ENCODE measurements around the gene FGF14.
A peak's percentile ranks its signal among the peaks of the same experiment; 100 is the strongest.

Gene FGF14

GRCh38 chr13:102176846-102177245 is 225.0 kb downstream of the FGF14 start:
- Histone ChIP-seq H2BK15ac (replicated peaks; ENCODE audit: low read depth) (no peak overlapping the region), H3K23ac (ENCODE audit: low read length) (no peak overlapping the region), H2BK120ac (ENCODE audit: low read depth, low read length) (no peak overlapping the region), H3K79me2 (ENCODE audit: control insufficient read depth, insufficient read depth, low read length) (no peaks in the 10 kb centered on the region), H3K18ac (ENCODE audit: low read length) (no peak overlapping the region), H4K8ac (ENCODE audit: low read depth, low read length) (no peak overlapping the region), H2BK5ac (ENCODE audit: low read length) (no peak overlapping the region), H4K5ac (ENCODE audit: low read length) (no peak overlapping the region), H3K79me1 (ENCODE audit: low read length) (no peaks in the 10 kb centered on the region), H3K4me3 (ENCODE audit: low read length) (no peak overlapping the region), H3K4ac (ENCODE audit: low read depth, low read length) (no peak overlapping the region), H3K36me3 (ENCODE audit: control insufficient read depth, insufficient read depth, low read length) (no peaks in the 10 kb centered on the region), H3K56ac (ENCODE audit: low read length) (no peak overlapping the region), H3K27ac (ENCODE audit: low read depth, low read length) (no peak overlapping the region), H2AK5ac (ENCODE audit: low read length) (no peak overlapping the region), H3K4me1 (ENCODE audit: control insufficient read depth, low read depth, low read length) (no peaks in the 10 kb centered on the region), H3K4me2 (ENCODE audit: low read length) (no peak overlapping the region), H3K9ac (ENCODE audit: low read length) (no peak overlapping the region), H3K27me3 (ENCODE audit: insufficient read depth, low read length, poor library complexity) (no peaks in the 10 kb centered on the region)
- DNase-seq = no peak
- WGBS (ENCODE audit: extremely low coverage, insufficient coverage, low lambda C conversion rate) = no CpG with 5 or more reads among the region's 4 CpGs

DNA sequence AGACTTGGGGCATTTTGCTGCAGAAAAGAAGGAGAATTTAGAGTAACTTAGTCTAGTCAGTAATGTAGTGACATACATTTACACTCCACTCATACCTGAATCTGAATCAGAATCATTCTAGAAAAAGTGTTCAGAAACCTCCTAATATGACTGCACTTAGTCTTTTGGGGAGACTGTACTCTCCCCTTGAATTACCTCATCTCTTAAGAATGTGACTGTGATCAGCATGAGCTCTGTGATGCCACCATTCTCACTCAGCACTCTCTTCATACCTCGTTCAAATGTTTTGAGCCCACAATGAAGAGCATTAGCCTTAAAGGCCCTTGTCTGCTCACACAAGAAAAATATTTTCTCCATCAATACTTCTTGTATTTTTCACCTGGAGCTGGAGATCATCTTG is 229.4 kb downstream of the FGF14 start:
- H3K27ac ChIP-seq (ENCODE audit: low read depth, low read length) = no peak overlapping the region
- no peaks in the 10 kb centered on the region for H3K27me3 ChIP-seq (ENCODE audit: insufficient read depth, low read length, poor library complexity)
- H2BK5ac ChIP-seq (ENCODE audit: low read length) = no peak overlapping the region
- H3K79me1 ChIP-seq (ENCODE audit: low read length) = no peaks in the 10 kb centered on the region
- H3K18ac ChIP-seq (ENCODE audit: low read length) = no peak overlapping the region
- H3K4me2 ChIP-seq (ENCODE audit: low read length) = no peak overlapping the region
- H3K36me3 ChIP-seq (ENCODE audit: control insufficient read depth, insufficient read depth, low read length) = no peaks in the 10 kb centered on the region
- H4K5ac ChIP-seq (ENCODE audit: low read length) = no peak overlapping the region
- H4K8ac ChIP-seq (ENCODE audit: low read depth, low read length) = no peak overlapping the region
- no peak overlapping the region for H2BK15ac ChIP-seq (replicated peaks; ENCODE audit: low read depth)
- H2AK5ac ChIP-seq (ENCODE audit: low read length) = no peak overlapping the region
- H3K4me3 ChIP-seq (ENCODE audit: low read length) = no peak overlapping the region
- DNase-seq = peak; percentile 41
- no peak overlapping the region for H3K4ac ChIP-seq (ENCODE audit: low read depth, low read length)
- H3K23ac ChIP-seq (ENCODE audit: low read length) = no peak overlapping the region
- no peak overlapping the region for H3K56ac ChIP-seq (ENCODE audit: low read length)
- H3K4me1 ChIP-seq (ENCODE audit: control insufficient read depth, low read depth, low read length) = no peaks in the 10 kb centered on the region
- no peaks in the 10 kb centered on the region for H3K79me2 ChIP-seq (ENCODE audit: control insufficient read depth, insufficient read depth, low read length)
- no peak overlapping the region for H2BK120ac ChIP-seq (ENCODE audit: low read depth, low read length)
- no peak overlapping the region for H3K9ac ChIP-seq (ENCODE audit: low read length)
- WGBS (ENCODE audit: extremely low coverage, insufficient coverage, low lambda C conversion rate) = no CpG with 5 or more reads among the region's 1 CpG

DNA sequence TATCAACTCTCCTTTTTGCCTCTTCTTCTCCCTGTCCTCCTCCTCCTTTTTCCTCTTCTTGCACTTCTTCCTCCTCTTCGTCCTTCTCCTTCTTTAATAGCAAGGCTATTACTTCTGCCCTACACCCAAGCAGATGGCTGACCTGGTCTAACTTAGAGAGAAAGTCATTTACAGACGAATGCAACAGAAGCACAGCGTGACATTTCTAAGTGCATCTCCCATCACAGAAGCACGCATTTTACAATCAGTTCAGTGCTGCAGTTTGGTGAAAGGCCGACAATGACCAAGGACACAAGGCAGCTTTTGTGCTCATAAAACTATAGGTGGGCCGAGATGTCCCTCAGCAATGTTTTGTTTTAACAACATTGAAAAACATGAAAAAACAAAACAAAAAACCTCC is 231.5 kb downstream of the FGF14 start:
- WGBS (ENCODE audit: extremely low coverage, insufficient coverage, low lambda C conversion rate) = no CpG with 5 or more reads among the region's 6 CpGs
- H3K79me2 ChIP-seq (ENCODE audit: control insufficient read depth, insufficient read depth, low read length) = no peaks in the 10 kb centered on the region

GRCh38 chr13:102169471-102170015 is 232.3 kb downstream of the FGF14 start:
- Histone ChIP-seq H3K18ac (ENCODE audit: low read length) (no peak overlapping the region), H4K5ac (ENCODE audit: low read length) (no peak overlapping the region), H2BK120ac (ENCODE audit: low read depth, low read length) (no peak overlapping the region), H3K23ac (ENCODE audit: low read length) (no peak overlapping the region), H3K4me2 (ENCODE audit: low read length) (no peak overlapping the region), H3K27me3 (ENCODE audit: insufficient read depth, low read length, poor library complexity) (no peaks in the 10 kb centered on the region), H3K56ac (ENCODE audit: low read length) (no peak overlapping the region), H3K4ac (ENCODE audit: low read depth, low read length) (no peak overlapping the region), H2BK15ac (replicated peaks; ENCODE audit: low read depth) (no peak overlapping the region), H3K9ac (ENCODE audit: low read length) (no peak overlapping the region), H2AK5ac (ENCODE audit: low read length) (no peak overlapping the region), H3K4me3 (ENCODE audit: low read length) (no peak overlapping the region), H3K36me3 (ENCODE audit: control insufficient read depth, insufficient read depth, low read length) (no peaks in the 10 kb centered on the region), H3K79me2 (ENCODE audit: control insufficient read depth, insufficient read depth, low read length) (no peaks in the 10 kb centered on the region), H3K79me1 (ENCODE audit: low read length) (no peaks in the 10 kb centered on the region), H3K27ac (ENCODE audit: low read depth, low read length) (no peak overlapping the region), H2BK5ac (ENCODE audit: low read length) (no peak overlapping the region), H3K4me1 (ENCODE audit: control insufficient read depth, low read depth, low read length) (no peaks in the 10 kb centered on the region), H4K8ac (ENCODE audit: low read depth, low read length) (no peak overlapping the region)
- DNase-seq = no peak
- no CpG with 5 or more reads among the region's 2 CpGs for WGBS (ENCODE audit: extremely low coverage, insufficient coverage, low lambda C conversion rate)

More for the DNA sequence above, 231.5 kb downstream of the FGF14 start:
- Histone ChIP-seq H2BK120ac (ENCODE audit: low read depth, low read length) (no peak overlapping the region), H3K4me3 (ENCODE audit: low read length) (no peak overlapping the region), H3K4ac (ENCODE audit: low read depth, low read length) (no peak overlapping the region), H3K4me1 (ENCODE audit: control insufficient read depth, low read depth, low read length) (no peaks in the 10 kb centered on the region), H4K8ac (ENCODE audit: low read depth, low read length) (no peak overlapping the region), H3K36me3 (ENCODE audit: control insufficient read depth, insufficient read depth, low read length) (no peaks in the 10 kb centered on the region), H3K4me2 (ENCODE audit: low read length) (no peak overlapping the region), H2BK5ac (ENCODE audit: low read length) (no peak overlapping the region), H3K9ac (ENCODE audit: low read length) (no peak overlapping the region), H3K27ac (ENCODE audit: low read depth, low read length) (no peak overlapping the region), H3K56ac (ENCODE audit: low read length) (no peak overlapping the region), H3K79me1 (ENCODE audit: low read length) (no peaks in the 10 kb centered on the region), H3K18ac (ENCODE audit: low read length) (no peak overlapping the region), H3K27me3 (ENCODE audit: insufficient read depth, low read length, poor library complexity) (no peaks in the 10 kb centered on the region), H2AK5ac (ENCODE audit: low read length) (no peak overlapping the region), H3K23ac (ENCODE audit: low read length) (no peak overlapping the region), H2BK15ac (replicated peaks; ENCODE audit: low read depth) (no peak overlapping the region), H4K5ac (ENCODE audit: low read length) (no peak overlapping the region)
- DNase-seq = no peak

DNA sequence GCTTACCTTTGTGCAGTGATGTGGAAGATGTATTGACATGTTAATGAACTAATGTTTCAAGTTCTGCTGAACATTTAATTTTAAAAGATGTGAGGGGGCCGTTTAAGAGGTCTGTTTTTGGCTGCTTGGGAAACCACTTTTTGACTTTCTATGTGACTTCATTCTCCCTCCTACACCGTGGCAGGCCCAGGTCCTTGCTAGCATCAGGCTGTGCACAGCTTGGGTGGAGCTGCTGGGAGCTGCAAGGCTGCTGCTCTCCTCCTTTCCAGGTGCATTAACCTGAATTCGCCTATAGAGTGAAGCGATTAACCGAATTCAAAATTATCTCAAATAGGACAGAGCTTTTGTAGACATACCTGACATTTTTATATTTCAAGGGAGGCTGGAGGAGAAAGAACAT is 249.1 kb downstream of the FGF14 start:
- Histone ChIP-seq H2BK15ac (replicated peaks; ENCODE audit: low read depth) (no peak overlapping the region), H3K79me2 (ENCODE audit: control insufficient read depth, insufficient read depth, low read length) (no peaks in the 10 kb centered on the region), H3K4me2 (ENCODE audit: low read length) (no peak overlapping the region), H3K27me3 (ENCODE audit: insufficient read depth, low read length, poor library complexity) (no peaks in the 10 kb centered on the region), H3K56ac (ENCODE audit: low read length) (no peak overlapping the region), H2BK5ac (ENCODE audit: low read length) (no peak overlapping the region), H3K27ac (ENCODE audit: low read depth, low read length) (no peak overlapping the region), H3K4me3 (ENCODE audit: low read length) (no peak overlapping the region), H3K9ac (ENCODE audit: low read length) (no peak overlapping the region), H3K36me3 (ENCODE audit: control insufficient read depth, insufficient read depth, low read length) (no peaks in the 10 kb centered on the region), H4K5ac (ENCODE audit: low read length) (no peak overlapping the region), H3K79me1 (ENCODE audit: low read length) (no peaks in the 10 kb centered on the region), H3K23ac (ENCODE audit: low read length) (no peak overlapping the region), H2BK120ac (ENCODE audit: low read depth, low read length) (no peak overlapping the region), H2AK5ac (ENCODE audit: low read length) (no peak overlapping the region), H3K4me1 (ENCODE audit: control insufficient read depth, low read depth, low read length) (no peaks in the 10 kb centered on the region), H3K18ac (ENCODE audit: low read length) (no peak overlapping the region), H3K4ac (ENCODE audit: low read depth, low read length) (no peak overlapping the region), H4K8ac (ENCODE audit: low read depth, low read length) (no peak overlapping the region)
- whole genome bisulfite sequencing (ENCODE audit: extremely low coverage, insufficient coverage, low lambda C conversion rate) = no CpG with 5 or more reads among the region's 5 CpGs
- DNase-seq = no peak

GRCh38 chr13:102147353-102147752 is 254.5 kb downstream of the FGF14 start:
- Histone ChIP-seq H2BK5ac (ENCODE audit: low read length) (no peak overlapping the region), H3K4me1 (ENCODE audit: control insufficient read depth, low read depth, low read length) (no peaks in the 10 kb centered on the region), H3K27me3 (ENCODE audit: insufficient read depth, low read length, poor library complexity) (no peaks in the 10 kb centered on the region), H3K79me1 (ENCODE audit: low read length) (no peaks in the 10 kb centered on the region), H2BK15ac (replicated peaks; ENCODE audit: low read depth) (no peak overlapping the region), H3K56ac (ENCODE audit: low read length) (no peak overlapping the region), H3K4ac (ENCODE audit: low read depth, low read length) (no peak overlapping the region), H3K4me3 (ENCODE audit: low read length) (no peak overlapping the region), H3K4me2 (ENCODE audit: low read length) (no peak overlapping the region), H4K8ac (ENCODE audit: low read depth, low read length) (no peak overlapping the region), H3K27ac (ENCODE audit: low read depth, low read length) (no peak overlapping the region), H3K79me2 (ENCODE audit: control insufficient read depth, insufficient read depth, low read length) (no peaks in the 10 kb centered on the region), H3K9ac (ENCODE audit: low read length) (no peak overlapping the region), H3K36me3 (ENCODE audit: control insufficient read depth, insufficient read depth, low read length) (no peaks in the 10 kb centered on the region), H2AK5ac (ENCODE audit: low read length) (no peak overlapping the region), H4K5ac (ENCODE audit: low read length) (no peak overlapping the region), H3K23ac (ENCODE audit: low read length) (no peak overlapping the region), H2BK120ac (ENCODE audit: low read depth, low read length) (no peak overlapping the region), H3K18ac (ENCODE audit: low read length) (no peak overlapping the region)
- no peak for DNase-seq
